ENCODE measurements around the gene MAP2K5.
A peak's percentile ranks its signal among the peaks of the same experiment; 100 is the strongest.

The MAP2K5 gene

GRCh38 chr15:67542420-67543347, at the start of gene MAP2K5:
Gene MAP2K5 (plus strand): TSS chr15:67542703. CDS start chr15:67543336, 633 bp downstream.
- DNase-seq, result peak; percentile 79

GRCh38 chr15:67495585-67495984, 46.9 kb upstream of the MAP2K5 start:
- DNase-seq, result no peak

GRCh38 chr15:67501177-67501835, 41.2 kb upstream of the MAP2K5 start:
- no peak for DNase-seq

GRCh38 chr15:67501836-67502461, 40.6 kb upstream of the MAP2K5 start:
- DNase-seq, result no peak

- DNase-seq, result no peak
Measured at GRCh38 chr15:67504056-67504455, 38.4 kb upstream of the MAP2K5 start.

GRCh38 chr15:67504796-67505195, 37.7 kb upstream of the MAP2K5 start:
- no peak for DNase-seq

- no peak for DNase-seq
Measured at GRCh38 chr15:67505675-67506572, 36.6 kb upstream of the MAP2K5 start.

- DNase-seq, result no peak
Measured at GRCh38 chr15:67506775-67507747, 35.4 kb upstream of the MAP2K5 start.

GRCh38 chr15:67508407-67508806, 34.1 kb upstream of the MAP2K5 start:
- DNase-seq, result no peak

- DNase-seq, result no peak
Measured at GRCh38 chr15:67509918-67510317, 32.6 kb upstream of the MAP2K5 start.

GRCh38 chr15:67510597-67511190, 31.8 kb upstream of the MAP2K5 start:
- DNase-seq, result no peak

GRCh38 chr15:67511606-67512005, 30.9 kb upstream of the MAP2K5 start:
- DNase-seq, result no peak

- DNase-seq, result no peak
Measured at GRCh38 chr15:67512140-67512539, 30.4 kb upstream of the MAP2K5 start.

- DNase-seq, result no peak
Measured at GRCh38 chr15:67512933-67513714, 29.4 kb upstream of the MAP2K5 start.

- DNase-seq, result no peak
Measured at GRCh38 chr15:67515090-67515489, 27.4 kb upstream of the MAP2K5 start.

- DNase-seq, result no peak
Measured at GRCh38 chr15:67515557-67515956, 26.9 kb upstream of the MAP2K5 start.

GRCh38 chr15:67520321-67521028, 22.0 kb upstream of the MAP2K5 start:
- DNase-seq, result no peak

GRCh38 chr15:67521029-67521782, 21.3 kb upstream of the MAP2K5 start, which contains the start of gene C15orf61:
Gene C15orf61 (plus strand): TSS chr15:67521131. CDS start chr15:67521249, 118 bp downstream.
- DNase-seq, result peak; percentile 71 to 78
